Osteocyte (in vitro differentiated cells): Measurements from ENCODE around the gene CEP70. TPM values are rescaled to one million over a fixed set of nuclear protein-coding genes. Genes with fewer than 3 reads are reported as not detected.

Experiments used
- DNase-seq: peaks from one replicate; pipeline ENCODE4 v3.0.0; 2021; ENCODE audit warnings: mixed read lengths; ENCODE audit not compliant: unreplicated experiment; ENCODE audit errors: extremely low spot score
- H3K27ac Mint-ChIP-seq: one replicate; pipeline ENCODE4 v1.8.0; 2021; ENCODE audit warnings: mild to moderate bottlenecking, mixed read lengths; ENCODE audit not compliant: unreplicated experiment
- H3K27me3 Mint-ChIP-seq: one replicate; pipeline ENCODE4 v1.8.0; 2021; ENCODE audit warnings: mixed read lengths; ENCODE audit not compliant: unreplicated experiment
- H3K36me3 Mint-ChIP-seq: one replicate; pipeline ENCODE4 v1.8.0; 2021; ENCODE audit warnings: mixed read lengths; ENCODE audit not compliant: unreplicated experiment
- H3K4me1 Mint-ChIP-seq: one replicate; pipeline ENCODE4 v1.8.0; 2021; ENCODE audit warnings: mixed read lengths; ENCODE audit not compliant: unreplicated experiment
- H3K4me3 Mint-ChIP-seq: one replicate; pipeline ENCODE4 v1.8.0; 2021; ENCODE audit warnings: mild to moderate bottlenecking, moderate library complexity, mixed read lengths; ENCODE audit not compliant: unreplicated experiment
- H3K9me3 Mint-ChIP-seq: one replicate; pipeline ENCODE4 v1.8.0; 2021; ENCODE audit warnings: mixed read lengths; ENCODE audit not compliant: unreplicated experiment
- CTCF ChIP-seq: fragments of 200-600 bp; sonication (generic); IDR thresholded peaks from 2 replicates; pipeline ENCODE4 v1.5.0; 2021; ENCODE audit warnings: antibody characterized with exemption, mild to moderate bottlenecking, moderate library complexity
- total RNA-seq: library from RNA; stranded (reverse); gene quantifications from 2 replicates; pipeline ENCODE4 v1.2.1, GENCODE V29; 2021

CEP70 gene
- total RNA-seq, 1 donor from 2014 or later: 16.0 TPM

DNA sequence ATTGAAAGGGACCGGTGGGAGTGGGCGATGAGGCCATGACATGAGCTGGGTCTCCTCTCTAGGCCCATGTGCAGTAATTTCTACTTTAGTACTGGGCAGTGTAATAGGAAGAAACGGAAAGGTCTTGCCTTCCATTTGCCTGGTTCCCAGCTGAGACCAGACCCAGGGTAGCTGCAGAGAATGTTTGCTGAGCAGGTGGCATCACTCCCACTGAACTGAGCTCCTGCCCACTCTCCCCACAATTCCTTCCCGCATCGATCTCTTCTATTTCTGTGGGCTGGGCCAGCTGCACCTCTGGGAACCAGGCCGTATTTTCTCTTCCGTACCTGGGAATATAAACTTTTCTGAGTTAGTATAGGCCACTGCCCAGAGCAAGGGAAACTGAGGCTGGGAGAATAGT is 143.9 kb downstream of the CEP70 start:
- Mint-ChIP-seq H3K9me3 (no peaks in the 10 kb centered on the region), H3K36me3 (no peaks in the 10 kb centered on the region), H3K4me3 (no peak overlapping the region), H3K27ac (no peak overlapping the region), H3K4me1 (no peaks in the 10 kb centered on the region), H3K27me3 (peaks cover 4% of the 10 kb centered on the region)
- no peak for TF ChIP-seq CTCF
- no peak for DNase-seq

DNA sequence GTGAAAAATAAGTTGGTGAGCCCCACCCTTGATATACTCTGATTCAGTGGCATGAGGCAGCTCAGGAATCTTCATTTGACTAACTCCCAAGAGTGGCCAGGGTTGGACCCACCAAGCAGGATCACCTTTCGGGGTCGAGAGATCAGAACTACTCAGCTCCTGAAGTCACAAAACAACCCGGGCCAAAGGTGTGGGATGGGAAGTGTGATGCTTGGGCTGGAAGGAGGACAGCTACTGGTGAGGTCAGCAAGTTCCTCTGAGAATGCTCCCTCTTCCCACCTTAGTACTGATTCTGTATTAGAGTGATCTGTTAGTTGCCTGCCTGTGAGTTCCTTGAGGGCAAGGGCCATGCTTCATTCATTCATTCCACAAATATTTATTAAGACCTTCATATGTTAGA is 144.6 kb downstream of the CEP70 start:
- no peak for DNase-seq
- Mint-ChIP-seq H3K36me3 (no peaks in the 10 kb centered on the region), H3K27ac (no peak overlapping the region), H3K4me3 (no peak overlapping the region), H3K27me3 (peaks cover 4% of the 10 kb centered on the region), H3K4me1 (no peaks in the 10 kb centered on the region), H3K9me3 (no peaks in the 10 kb centered on the region)
- no peak for TF ChIP-seq CTCF

DNA sequence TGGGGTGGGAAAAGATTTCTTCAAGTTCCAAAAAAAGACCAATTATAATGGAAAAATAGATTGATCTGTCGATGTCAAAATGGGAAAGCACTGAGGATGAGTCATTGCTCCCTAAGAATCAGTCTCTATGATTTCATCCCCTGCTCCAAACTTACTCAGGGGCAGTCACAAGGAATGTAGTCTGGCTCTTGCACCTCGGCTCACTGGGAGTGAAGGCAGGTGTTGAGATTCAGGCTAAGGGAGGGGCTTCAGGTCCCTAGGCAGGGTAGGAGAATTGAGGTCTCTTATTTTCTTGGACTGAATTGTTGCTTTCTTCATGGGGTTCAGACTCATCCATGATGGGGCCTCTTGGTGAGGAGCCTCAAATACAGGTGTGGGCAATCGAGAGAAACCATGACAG is 145.4 kb downstream of the CEP70 start:
- Mint-ChIP-seq H3K27ac (no peak overlapping the region), H3K9me3 (no peaks in the 10 kb centered on the region), H3K4me3 (no peak overlapping the region), H3K36me3 (no peaks in the 10 kb centered on the region), H3K27me3 (peaks cover 4% of the 10 kb centered on the region), H3K4me1 (no peaks in the 10 kb centered on the region)
- TF ChIP-seq CTCF: no peak
- no peak for DNase-seq

DNA sequence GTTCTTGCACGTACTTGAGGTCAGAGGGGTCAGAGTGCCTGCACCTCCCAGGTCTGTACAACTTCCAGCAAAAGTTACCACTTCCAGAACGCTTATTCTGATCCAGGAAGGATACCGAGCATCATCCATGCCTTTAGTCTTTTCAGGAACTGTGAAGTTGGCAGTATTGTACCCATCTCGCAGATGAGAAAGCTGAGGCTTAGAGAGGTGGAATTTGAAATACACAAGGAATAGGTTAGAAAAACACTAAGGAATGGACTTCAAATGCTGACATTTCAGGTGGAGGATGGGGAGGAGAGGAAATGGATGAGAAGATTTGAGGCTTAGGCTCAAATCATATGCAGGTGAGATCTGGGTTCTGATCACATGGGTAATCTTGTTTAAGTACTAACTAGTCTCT is 148.4 kb downstream of the CEP70 start:
- Mint-ChIP-seq H3K4me3 (no peak overlapping the region), H3K36me3 (no peaks in the 10 kb centered on the region), H3K27me3 (peaks cover 4% of the 10 kb centered on the region), H3K9me3 (no peaks in the 10 kb centered on the region), H3K4me1 (peaks cover 10% of the 10 kb centered on the region), H3K27ac (no peak overlapping the region)
- no peak for TF ChIP-seq CTCF
- no peak for DNase-seq

DNA sequence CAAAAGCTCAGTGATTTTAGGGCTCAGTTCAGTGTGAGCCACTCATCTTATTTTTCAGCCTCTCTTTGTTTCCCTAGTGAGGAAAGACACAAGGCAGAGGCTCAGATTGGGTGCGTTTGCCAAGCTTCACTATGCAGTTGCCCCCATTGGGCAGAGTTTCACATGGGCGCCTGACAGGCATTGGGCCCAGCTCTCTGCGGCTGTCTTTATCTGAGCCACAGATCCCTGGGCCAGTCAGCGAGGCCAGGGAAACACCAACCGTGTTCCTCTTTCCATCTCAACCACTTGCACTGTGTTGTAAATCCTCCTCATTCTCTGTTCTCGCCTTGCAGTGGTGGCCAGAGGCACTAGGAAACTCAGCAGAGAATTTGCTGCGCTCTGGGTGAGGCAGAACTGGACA is 148.8 kb downstream of the CEP70 start:
- DNase-seq: no peak
- no peak overlapping the region for H3K4me3 Mint-ChIP-seq
- no peak overlapping the region for H3K27ac Mint-ChIP-seq
- H3K4me1 Mint-ChIP-seq: peaks cover 10% of the 10 kb centered on the region
- TF ChIP-seq CTCF: no peak
- H3K36me3 Mint-ChIP-seq: no peaks in the 10 kb centered on the region
- H3K27me3 Mint-ChIP-seq: peaks cover 4% of the 10 kb centered on the region
- no peaks in the 10 kb centered on the region for H3K9me3 Mint-ChIP-seq

Other genes with a start within 250 kb of the CEP70 start
- 25.5 and 29.7 TPM in 2 replicates for gene MRAS, start 245.7 kb downstream of the CEP70 start, total RNA-seq
- gene ESYT3, start 159.6 kb downstream of the CEP70 start, total RNA-seq: 0.21 and 0.34 TPM in 2 replicates
- gene FAIM, start 14.5 kb upstream of the CEP70 start, total RNA-seq: 8.5 and 9.7 TPM in 2 replicates
- gene PIK3CB, start 240.7 kb upstream of the CEP70 start, total RNA-seq: 15.9 and 16.7 TPM in 2 replicates